ENCODE results near the gene RPS26. TPM values are rescaled to one million over a fixed set of nuclear protein-coding genes. Genes with fewer than 3 reads are reported as not detected.
"Not testable (repeated sequence)": the region's sequence is repeated elsewhere in the genome, so short reads cannot be mapped to it uniquely, and the experiment has no call there.

RPS26 gene
- total RNA-seq, 1 experiment from 2014 or later: 46.4 TPM

- Histone ChIP-seq H3K4me1 (ENCODE audit: control insufficient read depth, insufficient read depth, low read length) (0 out of 2 replicates have a peak, but pooled peaks cover 6% of the 10 kb centered on the region), H3K36me3 (ENCODE audit: control insufficient read depth, insufficient read depth, low read length) (peaks cover 23% of the 10 kb centered on the region), H3K27ac (ENCODE audit: low read length) (no peak overlapping the region), H3K9me3 (ENCODE audit: control insufficient read depth, insufficient read depth, low read depth, low read length) (no peaks in the 10 kb centered on the region), H3K4me3 (ENCODE audit: low read depth in 2 of 2, low read length in 2 of 2) (no peak overlapping the region), H3K27me3 (ENCODE audit: control insufficient read depth, insufficient read depth, low read length) (no peaks in the 10 kb centered on the region)
- no peak for DNase-seq (ENCODE audit: low read depth, low spot score)
- no TSS peak for BruUV-seq (replicated peaks)
- intact Hi-C loops (cut with micrococcal nuclease; ENCODE audit: unreplicated experiment) (loop anchor here (5.0 to 10.0 kb wide), 2 partner anchors 43 to 75 kb away; partner anchors contain the start of genes RPL41, SUOX and ZC3H10), in situ Hi-C loops (cut with HindIII; ENCODE audit: low pct_unique_long_range_greater_than_20kb, low sequenced_read_pairs) (no loop called here)
- no peak for ATAC-seq
- no peak for TF ChIP-seq POLR2AphosphoS5 (IDR thresholded peaks at IDR 0.05; ENCODE audit: low read depth, low read length)
- no peak for TF ChIP-seq SIN3A (IDR thresholded peaks at IDR 0.05; ENCODE audit: borderline replicate concordance, insufficient read depth, low read depth, low read length)
- TF ChIP-seq TCF7L2 (IDR thresholded peaks at IDR 0.05; ENCODE audit: low read depth, low read length): no peak
- TF ChIP-seq REST (IDR thresholded peaks at IDR 0.05; ENCODE audit: insufficient read depth in 1 of 2, low read depth in 2 of 2, low read length in 1 of 2): no peak
- TF ChIP-seq CTCF (IDR thresholded peaks at IDR 0.05): no peak
- ChIA-PET POLR2A (no interaction called here), CTCF (interaction anchor here (0.6 to 0.8 kb wide), 4 partner anchors 43 to 293 kb away, joined by 3 to 7 read pairs (median 4); partner anchors contain the start of genes DNAJC14 and SUOX)
Measured at GRCh38 chr12:56040151-56040550, 1.6 kb upstream of the RPS26 start.

GRCh38 chr12:56040963-56041551 is 661 bp upstream of the RPS26 start:
- TSS peak; percentile 85 for BruUV-seq (replicated peaks)
- DNase-seq (ENCODE audit: low read depth, low spot score): no peak
- Histone ChIP-seq H3K27me3 (ENCODE audit: control insufficient read depth, insufficient read depth, low read length) (no peaks in the 10 kb centered on the region), H3K4me1 (ENCODE audit: control insufficient read depth, insufficient read depth, low read length) (0 out of 2 replicates have a peak, but pooled peaks cover 6% of the 10 kb centered on the region), H3K9me3 (ENCODE audit: control insufficient read depth, insufficient read depth, low read depth, low read length) (no peaks in the 10 kb centered on the region), H3K36me3 (ENCODE audit: control insufficient read depth, insufficient read depth, low read length) (peaks cover 23% of the 10 kb centered on the region), H3K27ac (ENCODE audit: low read length) (peak overlapping the region; percentile 89), H3K4me3 (ENCODE audit: low read depth in 2 of 2, low read length in 2 of 2) (peak overlapping the region; percentile 44 to 63)
- peak; percentile 18; the same call in 1 of the 2 replicates for ATAC-seq
- POLR2A ChIA-PET: interaction anchor here (0.7 to 1.0 kb wide), 2 partner anchors 160 to 221 kb away, joined by 3 to 4 read pairs; no protein-coding TSS in a partner anchor
- in situ Hi-C loops (cut with HindIII; ENCODE audit: low pct_unique_long_range_greater_than_20kb, low sequenced_read_pairs): no loop called here
- intact Hi-C loops (cut with micrococcal nuclease; ENCODE audit: unreplicated experiment): loop anchor here (5.0 to 10.0 kb wide), 2 partner anchors 44 to 74 kb away; partner anchors contain the start of genes RPL41, SUOX and ZC3H10
- CTCF ChIA-PET: interaction anchor here (0.6 to 0.8 kb wide), 4 partner anchors 44 to 844 kb away, joined by 3 to 7 read pairs (median 6); partner anchors contain the start of gene SUOX
- TF ChIP-seq REST (IDR thresholded peaks at IDR 0.05; ENCODE audit: insufficient read depth in 1 of 2, low read depth in 2 of 2, low read length in 1 of 2) (no peak), CTCF (IDR thresholded peaks at IDR 0.05) (no peak), POLR2AphosphoS5 (IDR thresholded peaks at IDR 0.05; ENCODE audit: low read depth, low read length) (no peak), TCF7L2 (IDR thresholded peaks at IDR 0.05; ENCODE audit: low read depth, low read length) (no peak), SIN3A (IDR thresholded peaks at IDR 0.05; ENCODE audit: borderline replicate concordance, insufficient read depth, low read depth, low read length) (no peak)

- Histone ChIP-seq H3K36me3 (ENCODE audit: control insufficient read depth, insufficient read depth, low read length) (peaks cover 23% of the 10 kb centered on the region), H3K27ac (ENCODE audit: low read length) (peak overlapping the region; percentile 100), H3K4me3 (ENCODE audit: low read depth in 2 of 2, low read length in 2 of 2) (peak overlapping the region; percentile 92 to 96)
- H3K9me3 ChIP-seq (ENCODE audit: control insufficient read depth, insufficient read depth, low read depth, low read length); POLR2A ChIA-PET; ATAC-seq; in situ Hi-C loops (cut with HindIII; ENCODE audit: low pct_unique_long_range_greater_than_20kb, low sequenced_read_pairs); CTCF ChIA-PET; H3K27me3 ChIP-seq (ENCODE audit: control insufficient read depth, insufficient read depth, low read length); H3K4me1 ChIP-seq (ENCODE audit: control insufficient read depth, insufficient read depth, low read length); DNase-seq (ENCODE audit: low read depth, low spot score): not testable (repeated sequence)
- intact Hi-C loops (cut with micrococcal nuclease; ENCODE audit: unreplicated experiment): loop anchor here (5.0 to 10.0 kb wide), 2 partner anchors 45 to 72 kb away; partner anchors contain the start of genes RPL41, SUOX and ZC3H10
- TSS peak; percentile 97 for BruUV-seq (replicated peaks)
Measured at GRCh38 chr12:56042430-56042813, 704 bp downstream of the RPS26 start.
